T-helper 17 cell (primary cell): ENCODE results near the gene PLXNA4. TPM values are rescaled to one million over a fixed set of nuclear protein-coding genes. Genes with fewer than 3 reads are reported as not detected.

Experiments used
- ATAC-seq: fragments of 150-1000 bp; cut with Tn5 transposase; 2 replicates; pipeline ENCODE4 v1.10.0; 2021; ENCODE audit warnings: mild to moderate bottlenecking, moderate library complexity
- DNase-seq, 3 donors: peaks; one replicate each; pipeline versions ENCODE4 v3.0.0 to v3.0.0-alpha.2; 2020 to 2021
- H3K9me3 ChIP-seq: one replicate; pipeline ENCODE4 v1.7.0; 2013; ENCODE audit warnings: low read length, mild to moderate bottlenecking; ENCODE audit not compliant: control insufficient read depth, poor library complexity, severe bottlenecking
- H3K27ac Mint-ChIP-seq: one replicate; pipeline ENCODE4 v1.8.0; 2022; ENCODE audit warnings: mild to moderate bottlenecking, moderate library complexity, mixed read lengths
- H3K27me3 Mint-ChIP-seq: one replicate; pipeline ENCODE4 v1.8.0; 2022; ENCODE audit warnings: mixed read lengths
- H3K36me3 Mint-ChIP-seq: one replicate; pipeline ENCODE4 v1.8.0; 2022; ENCODE audit warnings: low read depth, mixed read lengths
- H3K4me1 Mint-ChIP-seq: one replicate; pipeline ENCODE4 v1.8.0; 2022; ENCODE audit warnings: mild to moderate bottlenecking, mixed read lengths
- H3K4me3 Mint-ChIP-seq: one replicate; pipeline ENCODE4 v1.8.0; 2022; ENCODE audit warnings: mild to moderate bottlenecking, moderate library complexity, mixed read lengths
- total RNA-seq, 4 donors: library from RNA in 2 of 4; stranded (reverse) in 2 of 4; gene quantifications; one replicate each; pipeline ENCODE4 v1.2.3 and lab custom pipeline; 2022 to 2026

The PLXNA4 gene
- total RNA-seq, 2 donors from 2014 or later, result 9.5 to 11.7 TPM

DNA sequence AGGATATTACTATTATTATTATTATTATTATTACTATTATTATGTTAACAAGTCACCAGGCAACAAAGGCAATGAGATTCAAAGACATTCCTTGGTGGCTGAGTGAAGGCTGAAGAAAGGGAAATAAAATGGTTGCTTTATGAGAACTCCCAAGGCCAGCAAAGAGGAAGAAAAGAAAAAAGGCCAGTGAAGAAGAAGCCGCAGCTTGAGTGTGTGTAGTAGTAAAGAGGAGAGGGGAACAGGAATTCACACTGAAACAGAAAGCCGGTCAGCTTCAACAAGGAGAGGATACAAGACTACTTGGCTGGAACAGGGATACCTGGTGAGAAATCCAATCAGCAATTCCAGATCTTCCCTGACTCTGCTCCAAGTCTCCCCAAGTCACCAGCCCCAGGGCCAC, 42.4 kb downstream of the PLXNA4 start:
- Mint-ChIP-seq H3K36me3 (no peaks in the 10 kb centered on the region), H3K27ac (no peak overlapping the region), H3K4me1 (peaks cover 11% of the 10 kb centered on the region), H3K27me3 (peaks cover 4% of the 10 kb centered on the region), H3K4me3 (no peak overlapping the region)
- no peaks in the 10 kb centered on the region for H3K9me3 ChIP-seq
- ATAC-seq (no peak), DNase-seq (no peak)

DNA sequence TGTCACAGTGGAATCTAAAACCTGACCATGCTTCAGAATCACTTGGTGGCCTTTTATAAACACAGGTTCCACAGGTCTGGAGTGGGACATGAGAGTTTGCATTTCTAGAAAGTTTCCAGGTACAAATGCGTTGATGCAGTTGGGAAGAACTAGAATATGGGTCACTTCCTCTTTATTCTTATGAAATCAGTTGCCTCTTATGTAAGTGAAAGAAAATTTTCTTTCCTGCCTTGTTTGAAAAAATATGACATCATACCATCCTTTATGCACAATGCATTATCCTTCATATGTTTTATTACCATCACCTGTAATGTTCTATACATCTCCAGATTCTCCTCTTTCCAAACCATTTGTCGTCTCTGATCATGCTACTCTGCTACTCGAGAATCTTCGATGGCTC, 44.0 kb downstream of the PLXNA4 start:
- Mint-ChIP-seq H3K27me3 (peaks cover 8% of the 10 kb centered on the region), H3K4me1 (peaks cover 8% of the 10 kb centered on the region), H3K4me3 (no peak overlapping the region), H3K36me3 (peaks cover 3% of the 10 kb centered on the region), H3K27ac (no peak overlapping the region)
- no peaks in the 10 kb centered on the region for H3K9me3 ChIP-seq
- no peak for ATAC-seq
- DNase-seq, result no peak

DNA sequence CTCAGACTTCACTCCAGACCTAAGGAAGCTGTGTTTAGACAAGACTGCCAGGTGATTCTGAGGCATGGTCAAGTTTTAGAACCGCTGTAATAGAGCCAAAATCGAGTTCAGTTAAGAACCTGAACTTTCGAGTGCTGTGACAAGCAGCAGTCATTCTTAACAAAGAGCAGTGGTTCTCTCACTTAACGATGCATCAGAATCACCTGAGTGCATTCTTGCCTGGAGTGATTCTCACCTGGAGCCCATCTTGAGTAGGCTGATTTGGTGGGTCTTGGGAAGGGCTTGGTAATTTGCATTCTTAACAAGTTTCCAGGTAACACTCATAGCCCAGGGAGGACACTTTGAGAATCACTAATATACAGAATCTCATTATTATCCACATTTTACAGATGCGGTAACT, 44.7 kb downstream of the PLXNA4 start:
- peaks cover 8% of the 10 kb centered on the region for H3K4me1 Mint-ChIP-seq
- DNase-seq, result no peak
- peaks cover 8% of the 10 kb centered on the region for H3K27me3 Mint-ChIP-seq
- ATAC-seq, result no peak
- H3K4me3 Mint-ChIP-seq, result no peak overlapping the region
- peaks cover 3% of the 10 kb centered on the region for H3K36me3 Mint-ChIP-seq
- no peak overlapping the region for H3K27ac Mint-ChIP-seq
- H3K9me3 ChIP-seq, result no peaks in the 10 kb centered on the region

DNA sequence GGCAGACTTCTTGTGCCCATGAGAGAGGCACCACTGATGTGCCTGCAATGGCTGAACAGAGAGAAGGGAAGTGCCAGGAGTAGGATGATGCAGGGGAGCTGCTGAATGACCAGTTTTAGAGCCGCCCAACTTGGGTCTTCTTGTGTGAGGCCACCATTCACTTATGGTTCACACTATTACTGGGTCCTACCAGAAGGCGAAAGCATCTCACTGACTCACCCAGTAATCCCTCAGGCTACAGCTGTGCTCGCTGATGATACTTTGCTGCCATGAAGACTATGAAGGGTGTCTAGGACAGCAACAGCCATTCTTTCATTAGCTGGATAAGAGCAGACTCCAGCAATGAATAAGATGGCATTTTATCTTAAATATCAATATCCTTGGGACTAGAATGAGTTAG, 47.6 kb downstream of the PLXNA4 start:
- DNase-seq, result no peak
- H3K36me3 Mint-ChIP-seq, result peaks cover 3% of the 10 kb centered on the region
- ATAC-seq, result no peak
- H3K9me3 ChIP-seq, result no peaks in the 10 kb centered on the region
- no peak overlapping the region for H3K4me3 Mint-ChIP-seq
- no peak overlapping the region for H3K27ac Mint-ChIP-seq
- H3K4me1 Mint-ChIP-seq, result peaks cover 11% of the 10 kb centered on the region
- peaks cover 7% of the 10 kb centered on the region for H3K27me3 Mint-ChIP-seq

DNA sequence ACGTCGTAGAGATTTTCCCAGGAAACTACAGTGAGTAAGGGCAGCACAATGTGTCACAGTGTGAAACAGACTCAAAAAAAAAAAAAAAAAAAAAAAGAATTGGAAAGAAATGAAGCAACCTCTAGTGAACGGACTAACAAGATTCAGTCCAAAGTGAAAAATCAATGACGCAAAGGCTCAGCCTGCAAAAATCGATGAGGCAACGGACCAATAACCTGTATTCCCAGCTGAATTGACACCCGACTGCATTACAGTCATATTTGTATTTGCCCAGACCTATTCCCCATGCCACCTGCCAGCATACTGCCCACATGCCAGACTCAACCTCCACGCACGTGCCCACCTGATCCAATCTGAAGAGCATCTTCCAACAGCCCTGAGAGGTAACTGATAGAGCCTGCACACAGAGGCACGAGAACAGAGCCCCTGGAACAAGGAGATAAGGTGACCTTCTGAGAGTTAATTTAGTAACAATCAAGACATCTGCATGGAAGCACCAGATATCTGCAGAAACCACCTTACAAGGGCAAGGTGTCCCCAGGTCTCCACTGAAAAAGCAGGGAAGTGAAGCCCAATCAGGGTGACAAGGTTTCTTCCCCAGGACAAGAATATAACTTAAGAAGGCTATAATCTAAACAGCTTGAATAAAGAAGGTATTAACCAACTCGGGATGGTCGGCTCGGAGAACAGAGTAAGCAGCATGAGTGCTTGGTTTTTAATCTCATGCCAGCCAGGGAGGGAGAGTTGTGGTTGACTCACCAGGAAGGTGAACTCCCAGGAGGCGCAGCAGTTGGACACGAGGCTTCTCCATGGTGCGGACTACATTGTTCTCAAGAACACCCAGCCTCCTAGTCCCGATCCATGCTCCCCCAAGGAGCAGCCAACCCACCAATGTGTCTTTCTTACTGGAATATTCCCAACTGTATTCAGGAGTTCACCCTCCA, 48.5 kb downstream of the PLXNA4 start:
- H3K27ac Mint-ChIP-seq, result no peak overlapping the region
- ATAC-seq (no peak), DNase-seq (no peak)
- H3K36me3 Mint-ChIP-seq, result peaks cover 3% of the 10 kb centered on the region
- H3K9me3 ChIP-seq, result no peaks in the 10 kb centered on the region
- H3K27me3 Mint-ChIP-seq, result peaks cover 7% of the 10 kb centered on the region
- H3K4me1 Mint-ChIP-seq, result peaks cover 11% of the 10 kb centered on the region
- no peak overlapping the region for H3K4me3 Mint-ChIP-seq

DNA sequence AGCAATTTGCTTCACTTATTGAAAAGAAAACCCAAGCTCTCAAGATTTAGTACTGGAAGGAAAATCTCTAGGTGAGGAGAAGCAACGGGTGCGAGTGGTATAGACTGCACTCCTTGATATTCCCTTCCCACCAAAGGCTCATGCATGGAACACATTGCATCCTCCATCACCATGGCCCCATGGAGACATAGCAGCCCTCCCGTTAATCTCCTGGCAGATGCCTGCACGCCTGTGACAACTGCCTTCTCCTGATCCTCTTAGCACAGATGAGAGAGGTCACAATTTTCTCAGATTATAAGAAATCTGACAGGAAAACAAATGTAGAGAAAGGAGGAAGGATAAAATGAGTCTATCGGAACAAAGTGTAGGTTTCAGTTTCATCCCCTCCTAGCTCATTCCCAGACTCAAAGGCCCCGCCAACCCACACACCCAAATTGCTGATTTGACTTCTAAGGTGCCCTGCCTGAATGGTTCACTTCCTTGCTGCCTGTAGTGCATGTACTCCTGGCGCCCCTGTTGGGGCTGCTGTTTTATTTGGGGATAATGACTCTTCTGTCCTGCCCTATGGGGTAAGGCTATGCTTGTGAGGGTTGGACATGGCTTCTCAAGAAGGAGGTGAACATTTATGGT, 50.0 kb downstream of the PLXNA4 start:
- no peak for ATAC-seq
- no peak for DNase-seq
- peaks cover 3% of the 10 kb centered on the region for H3K36me3 Mint-ChIP-seq
- peaks cover 7% of the 10 kb centered on the region for H3K27me3 Mint-ChIP-seq
- H3K27ac Mint-ChIP-seq, result no peak overlapping the region
- H3K4me1 Mint-ChIP-seq, result peaks cover 9% of the 10 kb centered on the region
- no peak overlapping the region for H3K4me3 Mint-ChIP-seq
- no peaks in the 10 kb centered on the region for H3K9me3 ChIP-seq

DNA sequence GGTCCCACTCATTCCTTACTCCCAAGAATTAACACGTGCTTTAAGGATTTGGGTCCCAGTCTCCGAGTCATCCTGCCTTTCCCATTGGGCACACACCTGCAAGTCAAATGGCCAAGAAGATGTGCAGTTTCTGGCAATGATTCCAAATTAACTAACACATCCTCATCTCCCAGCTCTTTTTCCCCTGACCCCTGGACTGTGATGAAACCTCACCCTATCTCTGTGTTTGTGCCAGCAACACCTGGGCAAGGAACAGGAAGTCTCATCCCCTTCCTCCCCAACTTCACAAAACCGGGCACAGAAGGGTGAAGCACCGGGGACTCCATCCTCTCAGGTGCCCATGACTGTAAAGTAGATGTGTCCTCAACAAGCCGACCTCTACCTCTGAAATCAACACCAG, 54.8 kb downstream of the PLXNA4 start:
- H3K9me3 ChIP-seq, result no peaks in the 10 kb centered on the region
- H3K4me3 Mint-ChIP-seq, result no peak overlapping the region

DNA sequence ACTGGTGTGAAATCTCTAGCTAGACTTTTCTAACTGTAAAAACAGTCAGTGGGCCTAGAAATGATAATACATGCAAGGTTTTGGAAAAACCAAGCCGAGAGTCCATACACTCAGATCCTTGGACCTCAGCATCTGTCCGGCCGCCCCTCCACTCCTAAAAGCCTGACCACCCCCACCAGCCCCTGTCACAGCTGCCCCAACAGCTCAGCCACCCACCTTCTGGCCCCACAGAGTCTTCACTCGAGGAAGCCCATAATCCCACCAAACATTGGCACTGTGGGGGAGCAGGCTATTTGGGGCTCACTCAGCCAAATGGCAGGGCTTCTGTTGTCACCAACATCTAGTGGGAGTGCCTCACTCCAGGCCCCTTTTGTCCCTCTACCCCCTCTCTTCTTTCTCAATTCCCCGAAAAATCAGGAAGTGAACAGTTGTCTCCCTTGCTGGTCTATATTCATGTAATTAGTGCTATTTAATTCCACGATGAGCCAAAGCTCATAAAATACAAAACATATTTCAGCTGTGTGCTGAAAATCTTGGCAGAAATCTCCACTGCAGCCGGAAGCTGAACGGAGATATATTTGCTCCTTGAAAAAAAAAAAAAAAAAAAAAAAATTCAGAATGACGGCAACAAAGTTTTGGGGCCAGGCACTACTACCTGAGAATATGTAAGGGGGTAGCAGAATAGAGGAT, 55.5 kb downstream of the PLXNA4 start:
- peaks cover 5% of the 10 kb centered on the region for H3K4me1 Mint-ChIP-seq
- no peaks in the 10 kb centered on the region for H3K36me3 Mint-ChIP-seq
- H3K27me3 Mint-ChIP-seq, result no peaks in the 10 kb centered on the region
- no peak overlapping the region for H3K4me3 Mint-ChIP-seq
- no peak for DNase-seq
- H3K27ac Mint-ChIP-seq, result no peak overlapping the region
- no peak for ATAC-seq
- H3K9me3 ChIP-seq, result no peaks in the 10 kb centered on the region

More for the DNA sequence above, 54.8 kb downstream of the PLXNA4 start:
- DNase-seq (no peak), ATAC-seq (no peak)
- Mint-ChIP-seq H3K36me3 (no peaks in the 10 kb centered on the region), H3K27me3 (no peaks in the 10 kb centered on the region), H3K27ac (no peak overlapping the region), H3K4me1 (peaks cover 8% of the 10 kb centered on the region)

DNA sequence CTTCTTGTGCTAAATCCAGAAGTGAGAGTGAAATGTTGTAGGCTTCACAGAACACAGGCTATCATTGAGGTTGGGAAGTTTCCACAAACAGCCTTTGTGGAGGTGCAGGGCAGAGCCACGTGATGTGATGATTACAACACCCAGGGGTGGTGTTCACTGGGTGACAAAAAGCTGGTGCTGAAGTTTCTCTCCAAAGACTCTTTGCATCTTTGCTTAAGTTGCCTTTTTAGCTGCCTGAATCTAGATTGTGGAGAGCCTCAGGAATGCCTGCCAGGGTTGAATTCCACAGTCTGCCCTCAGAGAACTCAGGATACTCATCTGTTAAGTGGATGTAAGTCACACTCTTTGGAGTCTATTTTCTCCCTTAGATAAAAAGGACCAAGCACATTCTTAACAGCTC, 56.3 kb downstream of the PLXNA4 start:
- Mint-ChIP-seq H3K27ac (no peak overlapping the region), H3K36me3 (no peaks in the 10 kb centered on the region), H3K27me3 (no peaks in the 10 kb centered on the region), H3K4me1 (peaks cover 5% of the 10 kb centered on the region), H3K4me3 (no peak overlapping the region)
- H3K9me3 ChIP-seq, result no peaks in the 10 kb centered on the region
- DNase-seq, result no peak
- no peak for ATAC-seq

DNA sequence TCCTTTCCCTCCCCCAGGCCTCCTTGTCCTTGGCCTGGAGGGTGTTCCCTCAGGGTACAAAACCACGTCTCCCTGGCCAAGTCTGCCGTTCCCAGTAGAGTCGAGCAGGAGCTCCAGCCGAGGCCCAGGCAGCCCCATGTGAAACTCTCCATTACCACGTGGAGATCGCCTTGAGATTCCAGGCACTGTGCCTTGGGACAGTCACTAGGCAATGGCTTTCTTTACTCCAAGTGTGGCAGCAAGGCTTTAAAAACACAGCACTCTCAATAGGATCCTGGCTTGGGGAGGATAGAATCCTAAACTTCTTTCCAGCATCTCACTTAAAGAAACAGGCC, 57.5 kb downstream of the PLXNA4 start:
- Mint-ChIP-seq H3K4me1 (peaks cover 5% of the 10 kb centered on the region), H3K4me3 (no peak overlapping the region), H3K27me3 (no peaks in the 10 kb centered on the region), H3K27ac (no peak overlapping the region), H3K36me3 (no peaks in the 10 kb centered on the region)
- no peak for DNase-seq
- H3K9me3 ChIP-seq, result no peaks in the 10 kb centered on the region
- no peak for ATAC-seq

DNA sequence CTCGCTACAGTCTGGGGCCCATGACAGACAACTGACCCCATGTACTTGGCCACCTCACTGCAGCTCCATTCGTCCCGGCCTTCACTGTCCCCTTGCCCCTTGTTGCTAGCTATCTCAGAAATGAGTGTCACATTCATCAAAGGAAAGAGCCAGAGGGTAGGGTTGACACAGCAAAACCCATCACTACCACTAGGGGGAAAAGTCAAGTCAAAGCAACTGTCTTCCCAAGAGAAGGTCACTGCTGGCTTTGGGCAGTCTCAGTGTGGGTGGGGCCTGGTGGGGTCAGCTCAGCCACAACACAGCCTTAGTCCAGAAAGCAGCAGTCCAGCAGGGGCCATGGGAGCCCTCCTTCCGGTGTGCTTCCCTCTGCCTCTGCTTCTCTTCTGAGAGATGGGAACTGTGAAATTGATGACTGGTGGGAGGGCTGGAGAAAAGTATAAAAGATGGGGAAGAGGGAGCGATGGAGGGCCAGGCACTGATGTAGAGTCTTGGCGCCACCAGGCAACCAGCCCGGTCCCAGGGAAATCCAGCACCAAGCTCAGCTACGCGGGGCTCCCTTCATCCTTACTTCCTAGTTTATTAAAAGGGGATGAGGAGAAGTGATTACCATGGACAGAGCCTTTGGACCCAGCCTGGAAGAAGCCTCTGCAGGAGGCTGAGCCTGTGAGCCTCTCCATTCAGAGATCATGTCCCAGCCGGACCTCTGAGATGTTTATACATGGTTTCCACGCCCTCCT, 58.0 kb downstream of the PLXNA4 start:
- H3K9me3 ChIP-seq, result no peaks in the 10 kb centered on the region
- DNase-seq (no peak), ATAC-seq (no peak)
- H3K27ac Mint-ChIP-seq, result no peak overlapping the region
- no peak overlapping the region for H3K4me3 Mint-ChIP-seq
- H3K36me3 Mint-ChIP-seq, result no peaks in the 10 kb centered on the region
- H3K4me1 Mint-ChIP-seq, result peaks cover 5% of the 10 kb centered on the region
- H3K27me3 Mint-ChIP-seq, result no peaks in the 10 kb centered on the region

DNA sequence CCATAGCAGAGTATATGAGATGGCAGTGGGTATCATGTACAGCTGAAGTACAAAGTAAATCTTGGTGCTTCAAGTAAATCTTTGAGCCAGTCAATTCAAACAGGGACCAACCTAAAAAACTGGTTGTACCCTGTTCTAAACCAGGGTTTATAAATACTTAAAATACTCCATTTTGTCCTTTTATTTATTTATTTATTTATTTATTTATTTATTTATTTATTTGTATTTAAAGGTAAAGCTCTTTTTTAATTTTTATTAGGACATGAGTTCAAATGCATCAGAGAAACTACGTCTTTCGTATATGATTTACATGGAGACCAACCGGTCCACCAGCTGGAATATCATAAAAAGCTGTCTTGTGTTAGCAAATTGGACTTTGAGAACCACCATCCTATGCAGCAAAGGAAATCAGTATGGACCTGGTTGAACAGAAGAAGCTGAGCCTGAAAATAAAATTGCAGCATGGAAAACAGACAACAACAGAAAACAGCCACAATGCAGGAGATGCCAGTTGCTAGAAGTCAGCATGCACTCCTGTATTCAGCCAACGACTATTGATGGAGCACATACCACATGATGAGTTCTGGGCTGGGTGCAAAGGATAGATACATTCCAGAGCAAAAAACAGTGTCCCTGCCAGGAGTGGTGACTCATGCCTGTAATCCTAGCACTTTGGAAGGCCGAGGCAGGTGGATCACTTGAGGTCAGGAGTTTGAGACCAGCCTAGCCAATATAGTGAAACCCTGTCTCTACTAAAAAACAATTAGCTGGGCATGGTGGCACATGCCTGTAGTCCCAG, 60.0 kb downstream of the PLXNA4 start:
- no peaks in the 10 kb centered on the region for H3K27me3 Mint-ChIP-seq

More for the DNA sequence above, 60.0 kb downstream of the PLXNA4 start:
- no peak overlapping the region for H3K4me3 Mint-ChIP-seq
- H3K9me3 ChIP-seq, result no peaks in the 10 kb centered on the region
- peaks cover 5% of the 10 kb centered on the region for H3K4me1 Mint-ChIP-seq
- no peak overlapping the region for H3K27ac Mint-ChIP-seq
- no peak for ATAC-seq
- no peaks in the 10 kb centered on the region for H3K36me3 Mint-ChIP-seq
- DNase-seq, result no peak
